Kidney (tissue), 14 donors: ENCODE measurements around the gene TMOD4. TPM values are rescaled to one million over a fixed set of nuclear protein-coding genes. Genes with fewer than 3 reads are reported as not detected.

Experiments used
- DNase-seq, 5 donors: peaks; one replicate each; pipeline ENCODE4 v3.0.0-alpha.2; 2013 to 2020
- FAIRE-seq: peaks from 2 replicates; lab custom pipeline; 2012; peaks lifted over from hg19 to GRCh38; lab: Jason Lieb, UNC
- H3K27ac ChIP-seq, 2 donors: one replicate each; pipeline ENCODE4 v1.7.0; 2013; ENCODE audit warnings: low read depth in 2 of 2, low read length in 2 of 2, inconsistent platforms in 1 of 2
- H3K27me3 ChIP-seq: one replicate; pipeline ENCODE4 v1.7.1; 2013; ENCODE audit warnings: low read length, inconsistent platforms; ENCODE audit not compliant: control insufficient read depth, insufficient read depth
- H3K36me3 ChIP-seq, 3 donors: one replicate each; pipeline versions ENCODE4 v1.7.0 to v1.7.1; 2013; ENCODE audit warnings: low read length in 3 of 3, control low read depth in 1 of 3, inconsistent platforms in 1 of 3; ENCODE audit not compliant: insufficient read depth in 3 of 3, control insufficient read depth in 2 of 3
- H3K4me1 ChIP-seq, 3 donors: one replicate each; pipeline versions ENCODE4 v1.7.0 to v1.7.1; 2013; ENCODE audit warnings: low read length in 3 of 3, inconsistent platforms in 1 of 3, low read depth in 1 of 3; ENCODE audit not compliant: control insufficient read depth in 2 of 3, insufficient read depth in 2 of 3
- H3K4me3 ChIP-seq, 3 donors: one replicate each; pipeline versions ENCODE4 v1.7.0 to v1.8.1; 2013; ENCODE audit warnings: low read length in 3 of 3, control low read depth in 1 of 3, inconsistent platforms in 1 of 3
- H3K9ac ChIP-seq, 3 donors: one replicate each; pipeline versions ENCODE4 v1.7.0 to v1.7.1; 2013; ENCODE audit warnings: low read length in 3 of 3, control low read depth in 1 of 3, inconsistent platforms in 1 of 3
- H3K9me3 ChIP-seq, 3 donors: one replicate each; pipeline versions ENCODE4 v1.7.0 to v1.7.1; 2013; ENCODE audit warnings: low read length in 3 of 3, control low read depth in 1 of 3, inconsistent platforms in 1 of 3; ENCODE audit not compliant: control insufficient read depth in 2 of 3, insufficient read depth in 1 of 3
- CTCF ChIP-seq: IDR thresholded peaks from 3 replicates; pipeline ENCODE4 v1.5.1; 2012; ENCODE audit warnings: mild to moderate bottlenecking, moderate library complexity, borderline replicate concordance; ENCODE audit not compliant: insufficient read depth; ENCODE audit errors: extremely low read depth
- intact Hi-C: fragments of 100-400 bp; cut with DNase I; formaldehyde crosslinking; loops from one replicate; pipeline ENCODE4 v1.11.1; 2022
- polyA plus RNA-seq: library from polyadenylated mRNA; stranded (reverse); fragments of 350-450 nt; fragmentation: Illumina TruSeq; extraction: RNeasy Lipid Tissue Mini Kit (QIAGEN cat#74804); gene quantifications from one replicate; pipeline ENCODE4 v1.2.3, GENCODE V29; 2014; ENCODE audit warnings: low read depth, low replicate concordance; ENCODE audit not compliant: insufficient read depth
- total RNA-seq: library from RNA; stranded (reverse); fragmentation: NEBNext Ultra II Directional; extraction: Animal tissue kit (Norgen Biotek cat#: 25700); gene quantifications from one replicate; pipeline ENCODE4 v1.2.1, GENCODE V29; 2021
- donor health status: control.
- donor health status: control.
- donor health status: control.
- donor health status: control.
- donor health status: control.
- donor health status: DM: yes; HTN: yes; CAD: no.
- donor health status: Normal renal cell carcinoma (clear cell type).

TMOD4 gene
- total and polyA plus RNA-seq, 2 donors from 2014 or later: 0.65 to 0.66 TPM

GRCh38 chr1:151171190-151171589 lies 4.6 kb downstream of the TMOD4 start:
- Histone ChIP-seq H3K4me1 (peaks cover 0 to 9% (median 0%) of the 10 kb centered on the region in 3 donors), H3K4me3 (no peak overlapping the region)
- intact Hi-C loops: no loop called here

GRCh38 chr1:151167116-151167515 lies 8.7 kb downstream of the TMOD4 start:
- H3K4me1 ChIP-seq: peaks cover 0 to 16% (median 6%) of the 10 kb centered on the region in 3 donors
- TF ChIP-seq CTCF: no peak
- no peak overlapping the region for H3K27ac ChIP-seq
- H3K9me3 ChIP-seq: no peaks in the 10 kb centered on the region
- H3K36me3 ChIP-seq: peaks cover 0 to 11% (median 5%) of the 10 kb centered on the region in 3 donors
- H3K4me3 ChIP-seq: peak overlapping the region in 2 of 3 donors; percentile 76 to 97
- no peaks in the 10 kb centered on the region for H3K27me3 ChIP-seq
- intact Hi-C loops: no loop called here
- FAIRE-seq (no peak), DNase-seq (no peak)
- peak overlapping the region in 1 of 3 donors; percentile 62 for H3K9ac ChIP-seq

More at GRCh38 chr1:151171190-151171589, 4.6 kb downstream of the TMOD4 start:
- no peak overlapping the region for H3K27ac ChIP-seq
- DNase-seq (no peak), FAIRE-seq (no peak)
- H3K9ac ChIP-seq: no peak overlapping the region
- H3K27me3 ChIP-seq: no peaks in the 10 kb centered on the region
- H3K9me3 ChIP-seq: no peaks in the 10 kb centered on the region
- peaks cover 7 to 17% (median 14%) of the 10 kb centered on the region in 3 donors for H3K36me3 ChIP-seq
- TF ChIP-seq CTCF: no peak

GRCh38 chr1:151166505-151166956 lies 9.2 kb downstream of the TMOD4 start:
- Histone ChIP-seq H3K27me3 (no peaks in the 10 kb centered on the region), H3K4me3 (peak overlapping the region; percentile 76 to 97 (median 92)), H3K27ac (peak overlapping the region; percentile 2 to 62), H3K4me1 (peaks cover 0 to 16% (median 6%) of the 10 kb centered on the region in 3 donors), H3K9me3 (no peaks in the 10 kb centered on the region), H3K9ac (peak overlapping the region; percentile 62 to 93 (median 92)), H3K36me3 (peaks cover 0 to 13% (median 7%) of the 10 kb centered on the region in 3 donors)
- no peak for TF ChIP-seq CTCF
- FAIRE-seq (no peak), DNase-seq (peak in 1 of 5 donors; percentile 43)
- intact Hi-C loops: no loop called here
